Mesenchymal stem cell (in vitro differentiated cells and primary cell): ENCODE measurements around the gene ASAP2.

Experiments used
- DNase-seq: peaks from one replicate; pipeline ENCODE4 v3.0.0-alpha.2; 2013
- H2AFZ ChIP-seq: one replicate; pipeline ENCODE4 v1.6.1; 2013; ENCODE audit warnings: low read depth, mild to moderate bottlenecking, control low read depth, inconsistent platforms, low read length, moderate library complexity
- H2AK5ac ChIP-seq: 2 replicates; pipeline ENCODE4 v1.6.1; 2013; ENCODE audit warnings: low read length, moderate library complexity, mild to moderate bottlenecking, inconsistent platforms; ENCODE audit not compliant: severe bottlenecking
- H2BK120ac ChIP-seq: one replicate; pipeline ENCODE4 v1.6.1; 2013; ENCODE audit warnings: low read depth, mild to moderate bottlenecking, inconsistent platforms, low read length, moderate library complexity
- H2BK12ac ChIP-seq, 2 experiments: one replicate each; pipeline ENCODE4 v1.6.1; 2013; ENCODE audit warnings: inconsistent platforms in 2 of 2, low read length in 2 of 2, mild to moderate bottlenecking in 2 of 2, moderate library complexity in 2 of 2, control low read depth in 1 of 2
- H2BK15ac ChIP-seq: one replicate; pipeline ENCODE4 v1.6.1; 2013; ENCODE audit warnings: mild to moderate bottlenecking, low read depth, inconsistent platforms; ENCODE audit not compliant: poor library complexity, severe bottlenecking
- H2BK5ac ChIP-seq: 2 replicates; pipeline ENCODE4 v1.6.1; 2013; ENCODE audit warnings: low read depth, mild to moderate bottlenecking, low read length, control low read depth, inconsistent platforms; ENCODE audit not compliant: poor library complexity, severe bottlenecking
- H3K14ac ChIP-seq, 2 experiments: one replicate each; pipeline ENCODE4 v1.6.1; 2013; ENCODE audit warnings: inconsistent platforms in 2 of 2, low read length in 2 of 2, control low read depth in 1 of 2, mild to moderate bottlenecking in 1 of 2, moderate library complexity in 1 of 2
- H3K18ac ChIP-seq, 2 experiments: one replicate each; pipeline ENCODE4 v1.6.1; 2013; ENCODE audit warnings: inconsistent platforms in 2 of 2, low read length in 2 of 2, control low read depth in 1 of 2, low read depth in 1 of 2, mild to moderate bottlenecking in 1 of 2
- H3K23ac ChIP-seq, 2 experiments: one replicate each; pipeline ENCODE4 v1.6.1; 2013; ENCODE audit warnings: inconsistent platforms in 2 of 2, low read length in 2 of 2, mild to moderate bottlenecking in 2 of 2, moderate library complexity in 2 of 2, control low read depth in 1 of 2
- H3K27ac ChIP-seq: 2 replicates; pipeline ENCODE4 v1.5.1; 2013; ENCODE audit warnings: mild to moderate bottlenecking, moderate library complexity, low read length, control low read depth, inconsistent platforms; ENCODE audit not compliant: poor library complexity, severe bottlenecking
- H3K27me3 ChIP-seq, 2 experiments: 2 replicates each; pipeline versions ENCODE4 v1.6.1 to v1.7.0; 2013; ENCODE audit warnings: low read length in 2 of 2, mild to moderate bottlenecking in 2 of 2, moderate library complexity in 2 of 2, control low read depth in 1 of 2, inconsistent platforms in 1 of 2; ENCODE audit not compliant: control insufficient read depth in 1 of 2, insufficient read depth in 1 of 2
- H3K36me3 ChIP-seq, 2 experiments: 2 replicates each; pipeline versions ENCODE4 v1.6.1 to v1.7.0; 2013; ENCODE audit warnings: low read length in 2 of 2, control low read depth in 1 of 2, inconsistent platforms in 1 of 2, low read depth in 1 of 2, mild to moderate bottlenecking in 1 of 2; ENCODE audit not compliant: insufficient read depth in 2 of 2, control insufficient read depth in 1 of 2
- H3K4ac ChIP-seq, 2 experiments: one replicate each; pipeline ENCODE4 v1.6.1; 2013; ENCODE audit warnings: inconsistent platforms in 2 of 2, low read length in 2 of 2, mild to moderate bottlenecking in 2 of 2, moderate library complexity in 2 of 2, control low read depth in 1 of 2, low read depth in 1 of 2
- H3K4me1 ChIP-seq: 2 replicates; pipeline ENCODE4 v1.6.1; 2013; ENCODE audit warnings: low read depth, low read length, control low read depth; ENCODE audit not compliant: control insufficient read depth, insufficient read depth
- H3K4me2 ChIP-seq: 2 replicates; pipeline ENCODE4 v1.6.1; 2013; ENCODE audit warnings: low read length, mild to moderate bottlenecking, inconsistent platforms; ENCODE audit not compliant: poor library complexity, severe bottlenecking
- H3K4me3 ChIP-seq, 2 experiments: 2 replicates each; pipeline versions ENCODE4 v1.5.1 to v1.7.0; 2013; ENCODE audit warnings: low read length in 2 of 2, mild to moderate bottlenecking in 2 of 2, control low read depth in 1 of 2, low read depth in 1 of 2; ENCODE audit not compliant: insufficient read depth in 1 of 2
- H3K79me1 ChIP-seq: replicated peaks from 2 replicates; pipeline ENCODE4 v1.6.1; 2013; ENCODE audit warnings: mild to moderate bottlenecking, control low read depth, low read length, inconsistent platforms; ENCODE audit not compliant: poor library complexity, severe bottlenecking
- H3K9ac ChIP-seq: 2 replicates; pipeline ENCODE4 v1.7.0; 2013; ENCODE audit warnings: mild to moderate bottlenecking, low read length, moderate library complexity
- H3K9me3 ChIP-seq: 2 replicates; pipeline ENCODE4 v1.7.0; 2013; ENCODE audit warnings: mild to moderate bottlenecking, low read length; ENCODE audit not compliant: control insufficient read depth
- H4K8ac ChIP-seq: one replicate; pipeline ENCODE4 v1.6.1; 2013; ENCODE audit warnings: inconsistent platforms, mild to moderate bottlenecking, low read length, moderate library complexity
- H4K91ac ChIP-seq: one replicate; pipeline ENCODE4 v1.6.1; 2013; ENCODE audit warnings: mild to moderate bottlenecking, low read length, inconsistent platforms
- WGBS: methylation state at CpG from one replicate; pipeline ENCODE4 v1.1.7; 2013; ENCODE audit warnings: mixed read lengths; 5-methylcytosine and 5-hydroxymethylcytosine counted together

ASAP2 gene

DNA sequence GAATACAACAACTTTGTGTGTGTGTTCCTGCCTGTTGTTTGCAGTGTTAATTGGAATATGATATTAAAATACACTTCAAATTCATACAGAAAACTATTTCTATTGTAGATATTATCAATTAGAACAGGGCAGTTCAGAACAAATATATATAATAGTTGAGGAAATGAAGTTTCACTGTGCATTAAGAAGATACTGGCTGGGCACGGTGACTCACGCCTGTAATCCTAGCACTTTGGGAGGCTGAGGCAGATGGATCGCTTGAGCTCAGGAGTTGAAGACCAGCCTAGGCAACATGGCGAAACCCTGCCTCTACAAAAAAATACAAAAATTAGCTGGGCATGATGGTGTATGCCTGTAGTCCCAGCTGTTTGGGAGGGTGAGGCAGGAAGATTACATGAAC is 79.3 kb downstream of the ASAP2 start:
- H3K4me2 ChIP-seq, result no peak overlapping the region
- peak overlapping the region; percentile 45 for H3K27ac ChIP-seq
- H3K4me3 ChIP-seq, result no peak overlapping the region
- H3K27me3 ChIP-seq, result no peaks in the 10 kb centered on the region
- no peak overlapping the region for H3K14ac ChIP-seq
- no peak overlapping the region for H3K23ac ChIP-seq
- peak overlapping the region; percentile 89 for H4K8ac ChIP-seq
- no peak overlapping the region for H2BK15ac ChIP-seq
- peak; percentile 43 for DNase-seq
- H2AK5ac ChIP-seq, result peak overlapping the region; percentile 37
- WGBS, result 51% methylated on average over 3 of the region's 4 CpGs
- H2BK12ac ChIP-seq, result peak overlapping the region in 1 of 2 experiments; percentile 46
- H3K4me1 ChIP-seq, result peaks cover 21% of the 10 kb centered on the region
- H2AFZ ChIP-seq, result no peak overlapping the region
- no peak overlapping the region for H2BK120ac ChIP-seq
- H3K9me3 ChIP-seq, result no peaks in the 10 kb centered on the region
- peaks cover 26% of the 10 kb centered on the region for H3K79me1 ChIP-seq
- H3K18ac ChIP-seq, result peak overlapping the region in 1 of 2 experiments; percentile 78
- H4K91ac ChIP-seq, result no peak overlapping the region
- H3K36me3 ChIP-seq, result peaks cover 14 to 39% of the 10 kb centered on the region in 2 experiments
- no peak overlapping the region for H3K4ac ChIP-seq
- H3K9ac ChIP-seq, result no peak overlapping the region
- H2BK5ac ChIP-seq, result no peak overlapping the region

DNA sequence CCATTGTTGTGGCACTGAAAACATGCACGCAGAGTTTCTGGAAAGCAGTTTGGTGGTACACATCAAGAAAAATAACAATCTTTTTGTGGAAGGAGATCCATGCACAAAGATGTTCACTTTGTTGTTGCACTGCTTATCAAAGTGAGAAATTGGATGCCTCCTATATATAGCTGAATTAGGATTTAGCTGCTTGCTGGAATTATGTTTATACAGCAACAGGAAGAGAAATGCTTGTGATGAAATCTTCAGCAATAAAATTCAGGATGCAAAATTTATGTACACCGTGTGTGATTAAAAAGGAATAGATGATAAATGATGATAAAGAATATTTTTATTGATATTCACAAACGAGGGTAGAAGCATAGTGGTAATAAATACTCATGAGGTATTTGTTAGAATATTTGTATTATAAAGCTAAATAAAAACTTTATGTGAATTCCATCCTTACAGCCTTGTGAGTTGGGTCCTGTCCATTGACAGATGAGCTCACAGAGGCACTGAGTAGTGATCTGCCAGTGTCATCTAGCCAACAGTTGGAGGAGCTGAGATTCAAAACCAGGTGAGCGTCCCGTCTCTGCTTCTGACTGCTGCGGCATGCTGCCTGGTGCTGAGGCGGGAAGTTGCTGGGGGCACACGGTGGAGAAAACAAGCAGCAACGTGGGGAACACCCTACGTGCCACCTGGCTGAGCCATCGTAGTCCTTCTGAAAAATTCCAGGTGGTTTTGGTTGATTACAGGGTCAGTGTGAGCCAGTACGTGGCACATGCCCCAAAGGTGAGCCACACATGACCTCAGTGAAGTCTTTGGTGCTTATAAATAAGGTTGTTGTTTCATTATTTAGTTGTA is 80.2 kb downstream of the ASAP2 start:
- Histone ChIP-seq H3K9ac (peak overlapping the region; percentile 2), H3K9me3 (no peaks in the 10 kb centered on the region), H3K4me1 (peaks cover 26% of the 10 kb centered on the region), H3K4ac (peak overlapping the region; percentile 42 to 92), H3K27ac (peak overlapping the region; percentile 91), H2AFZ (no peak overlapping the region), H2BK5ac (peak overlapping the region; percentile 35), H4K8ac (peak overlapping the region; percentile 88), H3K18ac (peak overlapping the region; percentile 76 to 95), H2BK15ac (peak overlapping the region; percentile 98), H2BK12ac (peak overlapping the region; percentile 93 to 96), H4K91ac (peak overlapping the region; percentile 97), H3K23ac (peak overlapping the region in 1 of 2 experiments; percentile 6), H3K36me3 (peaks cover 12 to 30% of the 10 kb centered on the region in 2 experiments), H3K4me2 (no peak overlapping the region), H2AK5ac (peak overlapping the region; percentile 93), H3K79me1 (peaks cover 25% of the 10 kb centered on the region), H3K27me3 (no peaks in the 10 kb centered on the region), H2BK120ac (peak overlapping the region; percentile 89), H3K4me3 (no peak overlapping the region), H3K14ac (no peak overlapping the region)
- WGBS, result 73% methylated on average over 11 of the region's 12 CpGs
- DNase-seq, result no peak

DNA sequence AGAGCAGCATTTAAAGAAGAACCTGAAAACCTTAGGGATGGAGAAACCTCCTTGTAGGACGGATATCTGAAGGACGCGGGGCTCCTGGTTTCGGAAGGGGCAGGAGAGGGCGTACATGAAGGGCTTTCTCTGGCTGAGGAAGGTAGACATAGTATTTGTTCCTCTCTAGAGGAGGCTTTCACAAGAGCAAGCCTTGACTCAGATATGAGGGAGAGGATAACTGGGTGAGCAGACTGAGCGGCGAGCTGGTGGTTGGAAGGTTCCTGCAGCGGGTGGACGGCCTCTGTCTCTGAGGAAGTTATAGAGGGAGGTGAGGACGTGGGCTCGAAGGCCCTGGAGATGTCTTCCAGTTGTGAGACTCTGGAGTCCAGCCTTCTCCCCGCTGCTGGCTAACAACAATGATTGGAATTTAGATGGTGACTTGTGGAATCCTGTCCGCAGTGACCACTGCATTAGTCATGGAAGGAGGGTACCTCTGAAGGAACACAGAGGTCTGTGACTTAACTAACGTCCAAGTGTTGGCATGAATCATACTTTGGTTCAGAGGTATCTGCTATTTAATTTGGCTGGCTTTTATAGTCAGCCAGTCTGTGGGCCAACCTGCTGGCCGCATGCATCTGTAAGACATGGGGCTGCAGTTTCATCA is 80.9 kb downstream of the ASAP2 start:
- Histone ChIP-seq H2AK5ac (peak overlapping the region; percentile 93), H3K27ac (peak overlapping the region; percentile 91), H3K18ac (peak overlapping the region; percentile 76 to 95), H3K36me3 (peaks cover 10 to 24% of the 10 kb centered on the region in 2 experiments), H2BK12ac (peak overlapping the region; percentile 91 to 93), H3K9me3 (no peaks in the 10 kb centered on the region), H2AFZ (peak overlapping the region; percentile 10), H3K14ac (peak overlapping the region in 1 of 2 experiments; percentile 23), H3K4me1 (peaks cover 26% of the 10 kb centered on the region), H2BK120ac (peak overlapping the region; percentile 40), H3K27me3 (no peaks in the 10 kb centered on the region), H3K4me2 (no peak overlapping the region), H3K79me1 (peaks cover 29% of the 10 kb centered on the region), H4K91ac (peak overlapping the region; percentile 89), H3K9ac (peak overlapping the region; percentile 76), H3K23ac (no peak overlapping the region), H2BK5ac (peak overlapping the region; percentile 66), H2BK15ac (peak overlapping the region; percentile 98), H3K4me3 (peak overlapping the region in 1 of 2 experiments; percentile 5), H3K4ac (peak overlapping the region; percentile 42 to 55), H4K8ac (peak overlapping the region; percentile 52)
- DNase-seq, result peak; percentile 98
- 30% methylated on average over 15 of the region's 15 CpGs for WGBS

DNA sequence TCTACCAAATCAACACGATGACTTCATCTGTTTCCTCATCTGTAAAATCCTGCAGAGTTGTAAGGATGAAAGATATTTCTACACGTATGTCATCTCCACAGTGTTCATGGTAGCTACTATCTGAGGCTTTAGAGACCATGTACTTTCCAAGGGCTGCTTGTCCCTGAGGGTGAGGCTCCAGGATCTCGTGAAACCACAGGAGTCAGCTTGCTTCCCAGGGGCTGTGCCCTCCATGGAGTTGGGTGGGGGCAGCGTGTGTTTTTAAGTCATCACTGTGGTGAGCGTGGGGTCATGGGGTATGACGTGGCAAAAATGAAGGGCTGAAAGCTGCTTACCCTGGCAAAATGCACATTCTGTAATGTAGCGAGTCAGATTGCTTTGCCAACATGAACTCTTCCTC is 81.6 kb downstream of the ASAP2 start:
- peak overlapping the region; percentile 67 for H4K91ac ChIP-seq
- H4K8ac ChIP-seq, result peak overlapping the region; percentile 24
- H3K36me3 ChIP-seq, result peaks cover 6 to 23% of the 10 kb centered on the region in 2 experiments
- H2BK15ac ChIP-seq, result no peak overlapping the region
- peaks cover 25% of the 10 kb centered on the region for H3K4me1 ChIP-seq
- H3K23ac ChIP-seq, result no peak overlapping the region
- no peaks in the 10 kb centered on the region for H3K9me3 ChIP-seq
- whole genome bisulfite sequencing, result 14% methylated on average over 3 of the region's 7 CpGs
- peak overlapping the region; percentile 91 for H2AK5ac ChIP-seq
- peak overlapping the region; percentile 3 to 89 for H3K4ac ChIP-seq
- peak; percentile 96 for DNase-seq
- no peaks in the 10 kb centered on the region for H3K27me3 ChIP-seq
- no peak overlapping the region for H3K4me2 ChIP-seq
- H3K14ac ChIP-seq, result no peak overlapping the region
- peak overlapping the region; percentile 93 to 96 for H2BK12ac ChIP-seq
- H3K4me3 ChIP-seq, result peak overlapping the region in 1 of 2 experiments; percentile 5
- peak overlapping the region; percentile 22 for H2BK5ac ChIP-seq
- H3K27ac ChIP-seq, result peak overlapping the region; percentile 91
- peak overlapping the region; percentile 76 for H3K9ac ChIP-seq
- no peak overlapping the region for H2AFZ ChIP-seq
- peaks cover 28% of the 10 kb centered on the region for H3K79me1 ChIP-seq
- H3K18ac ChIP-seq, result peak overlapping the region; percentile 9 to 98
- peak overlapping the region; percentile 39 for H2BK120ac ChIP-seq
